CD4-positive, CD25-positive, alpha-beta regulatory T cell (primary cell): ENCODE measurements around the gene SCUBE1. TPM values are rescaled to one million over a fixed set of nuclear protein-coding genes. Genes with fewer than 3 reads are reported as not detected.
A peak's percentile ranks its signal among the peaks of the same experiment; 100 is the strongest.

Source experiments
- ATAC-seq, 2 donors: fragments of 150-1000 bp; cut with Tn5 transposase; one replicate each; pipeline ENCODE4 v1.10.0; 2021; ENCODE audit warnings: low read depth in 2 of 2, moderate number of reproducible peaks in 2 of 2, moderate library complexity in 1 of 2
- DNase-seq, 3 donors: peaks; one replicate each; pipeline versions ENCODE4 v3.0.0 to v3.0.0-alpha.2; 2012 to 2022; ENCODE audit warnings: mixed read lengths in 1 of 3
- H3K27ac ChIP-seq: one replicate; pipeline ENCODE4 v1.7.0; 2013; ENCODE audit warnings: mild to moderate bottlenecking, low read length; ENCODE audit not compliant: insufficient read depth, poor library complexity, severe bottlenecking
- H3K27me3 ChIP-seq: one replicate; pipeline ENCODE4 v1.7.0; 2013; ENCODE audit warnings: low read length; ENCODE audit not compliant: control insufficient read depth, insufficient read depth
- H3K36me3 ChIP-seq: one replicate; pipeline ENCODE4 v1.7.0; 2013; ENCODE audit warnings: mild to moderate bottlenecking, low read length, moderate library complexity; ENCODE audit not compliant: control insufficient read depth, insufficient read depth
- H3K4me1 ChIP-seq: 2 replicates; pipeline ENCODE4 v1.7.0; 2013; ENCODE audit warnings: mild to moderate bottlenecking, low read length; ENCODE audit not compliant: insufficient read depth, control insufficient read depth, poor library complexity, severe bottlenecking
- H3K4me3 ChIP-seq: one replicate; pipeline ENCODE4 v1.7.0; 2013; ENCODE audit warnings: low read depth, mild to moderate bottlenecking, low read length, moderate library complexity
- H3K9me3 ChIP-seq, 2 experiments: 1 replicate in 1 of 2; 2 replicates in 1 of 2; pipeline ENCODE4 v1.7.0; 2013; ENCODE audit warnings: low read length in 2 of 2, mild to moderate bottlenecking in 1 of 2, moderate library complexity in 1 of 2; ENCODE audit not compliant: control insufficient read depth in 2 of 2
- H3K27ac Mint-ChIP-seq, 3 donors: one replicate each; pipeline ENCODE4 v1.8.0; 2020 to 2022; ENCODE audit warnings: mild to moderate bottlenecking in 3 of 3, mixed read lengths in 3 of 3, moderate library complexity in 2 of 3
- H3K27me3 Mint-ChIP-seq: one replicate; pipeline ENCODE4 v1.8.0; 2022; ENCODE audit warnings: mild to moderate bottlenecking, mixed read lengths
- H3K36me3 Mint-ChIP-seq: one replicate; pipeline ENCODE4 v1.8.0; 2020; ENCODE audit warnings: mixed read lengths
- H3K4me1 Mint-ChIP-seq, 4 donors: one replicate each; pipeline ENCODE4 v1.8.0; 2020 to 2022; ENCODE audit warnings: mixed read lengths in 4 of 4, mild to moderate bottlenecking in 1 of 4
- H3K4me3 Mint-ChIP-seq, 4 donors: one replicate each; pipeline ENCODE4 v1.8.0; 2020 to 2022; ENCODE audit warnings: mild to moderate bottlenecking in 4 of 4, mixed read lengths in 4 of 4, moderate library complexity in 3 of 4
- H3K9me3 Mint-ChIP-seq, 7 donors: one replicate each; pipeline ENCODE4 v1.8.0; 2020 to 2022; ENCODE audit warnings: mixed read lengths in 7 of 7, mild to moderate bottlenecking in 3 of 7, moderate library complexity in 2 of 7
- polyA plus RNA-seq, 4 donors: library from polyadenylated mRNA; unstranded; fragments of 300-500 nt; fragmentation: Illumina TruSeq; gene quantifications; one replicate each; pipeline ENCODE4 v1.2.3, GENCODE V29; 2021
- total RNA-seq: library from RNA; stranded (reverse); gene quantifications from one replicate; pipeline ENCODE4 v1.2.3, GENCODE V29; 2022

SCUBE1 gene
- total and polyA plus RNA-seq, 5 donors from 2014 or later: 0.74 TPM; not detected in 4

DNA sequence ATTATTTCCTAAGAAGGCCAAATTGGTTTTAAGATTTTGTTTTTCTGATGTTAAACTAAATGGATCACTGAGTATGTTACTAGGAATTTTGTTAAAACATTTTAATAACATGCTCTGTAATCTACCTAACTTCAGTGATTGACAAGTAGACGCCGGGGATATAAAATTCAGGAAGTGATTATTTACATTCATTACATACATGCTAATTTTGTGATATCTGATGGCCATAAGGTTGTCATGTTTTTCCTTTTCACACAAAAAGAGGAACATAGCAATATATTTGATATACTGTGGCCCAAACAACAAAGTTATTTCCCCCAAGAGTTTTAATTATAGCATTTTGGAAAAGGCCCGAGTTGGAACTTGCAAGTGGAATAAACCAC lies 12.1 kb downstream of the SCUBE1 start:
- no peaks in the 10 kb centered on the region for H3K9me3 Mint-ChIP-seq

GRCh38 chr22:43330178-43331068 lies 12.7 kb downstream of the SCUBE1 start:
- H3K27ac Mint-ChIP-seq: no peak overlapping the region
- Histone ChIP-seq H3K27ac (no peak overlapping the region), H3K4me3 (no peak overlapping the region), H3K4me1 (no peaks in the 10 kb centered on the region), H3K27me3 (no peaks in the 10 kb centered on the region), H3K36me3 (no peaks in the 10 kb centered on the region), H3K9me3 (no peaks in the 10 kb centered on the region)
- ATAC-seq (no peak), DNase-seq (no peak)
- peaks cover 0 to 1% (median 0%) of the 10 kb centered on the region in 4 donors for H3K4me1 Mint-ChIP-seq
- no peaks in the 10 kb centered on the region for H3K9me3 Mint-ChIP-seq
- peaks cover 13% of the 10 kb centered on the region for H3K27me3 Mint-ChIP-seq
- no peak overlapping the region for H3K4me3 Mint-ChIP-seq
- no peaks in the 10 kb centered on the region for H3K36me3 Mint-ChIP-seq

More for the DNA sequence above, 12.1 kb downstream of the SCUBE1 start:
- Histone ChIP-seq H3K4me1 (no peaks in the 10 kb centered on the region), H3K27ac (no peak overlapping the region), H3K4me3 (no peak overlapping the region), H3K9me3 (no peaks in the 10 kb centered on the region), H3K27me3 (peaks cover 2% of the 10 kb centered on the region), H3K36me3 (no peaks in the 10 kb centered on the region)
- Mint-ChIP-seq H3K27ac (no peak overlapping the region), H3K36me3 (no peaks in the 10 kb centered on the region), H3K27me3 (peaks cover 13% of the 10 kb centered on the region), H3K4me1 (peaks cover 0 to 1% (median 0%) of the 10 kb centered on the region in 4 donors), H3K4me3 (no peak overlapping the region)
- no peak for DNase-seq
- no peak for ATAC-seq

DNA sequence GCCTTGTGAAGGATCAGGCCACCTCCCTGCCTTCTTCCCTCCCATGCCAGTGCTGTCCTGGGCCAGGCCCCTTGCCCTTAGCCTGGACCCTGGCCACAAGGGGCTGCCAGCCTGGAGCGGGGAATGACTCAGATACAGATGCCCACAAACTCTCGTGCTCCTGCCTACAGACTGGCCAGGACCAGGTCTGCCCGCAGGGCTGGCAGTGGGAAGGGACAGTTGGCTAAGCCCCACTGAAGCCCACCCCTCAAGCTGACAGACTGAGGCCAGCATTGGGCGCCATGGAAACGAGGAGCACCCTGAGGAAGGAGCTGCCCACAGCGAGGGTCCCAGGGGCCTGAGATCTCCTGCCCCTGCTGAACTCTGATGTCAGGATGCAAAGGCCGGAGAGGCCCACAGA lies 14.1 kb downstream of the SCUBE1 start:
- no peak overlapping the region for H3K4me3 ChIP-seq
- peaks cover 0 to 1% (median 0%) of the 10 kb centered on the region in 4 donors for H3K4me1 Mint-ChIP-seq
- no peaks in the 10 kb centered on the region for H3K9me3 Mint-ChIP-seq
- no peak overlapping the region for H3K27ac Mint-ChIP-seq
- no peak overlapping the region for H3K27ac ChIP-seq
- no peak for ATAC-seq
- no peak overlapping the region for H3K4me3 Mint-ChIP-seq
- no peaks in the 10 kb centered on the region for H3K36me3 ChIP-seq
- no peak for DNase-seq
- H3K27me3 ChIP-seq: peaks cover 2% of the 10 kb centered on the region
- H3K9me3 ChIP-seq: no peaks in the 10 kb centered on the region
- H3K27me3 Mint-ChIP-seq: peaks cover 13% of the 10 kb centered on the region
- H3K4me1 ChIP-seq: no peaks in the 10 kb centered on the region
- H3K36me3 Mint-ChIP-seq: no peaks in the 10 kb centered on the region

DNA sequence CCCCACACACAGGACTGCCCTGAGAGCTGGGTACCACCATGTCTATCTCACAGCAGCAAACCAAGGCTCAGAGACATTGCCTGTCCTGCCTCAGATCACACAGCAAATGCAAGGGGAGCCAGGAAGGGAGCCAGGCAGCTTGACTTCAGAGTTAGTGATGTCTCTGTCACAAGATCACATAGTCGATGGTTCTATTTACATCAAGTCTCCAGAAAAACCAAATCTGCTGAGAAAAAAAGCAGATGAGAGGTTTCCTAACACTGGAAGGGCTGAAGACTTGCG lies 16.1 kb downstream of the SCUBE1 start:
- Mint-ChIP-seq H3K27ac (no peak overlapping the region), H3K27me3 (peaks cover 13% of the 10 kb centered on the region), H3K9me3 (no peaks in the 10 kb centered on the region), H3K36me3 (no peaks in the 10 kb centered on the region), H3K4me3 (no peak overlapping the region), H3K4me1 (peaks cover 0 to 1% (median 0%) of the 10 kb centered on the region in 4 donors)
- Histone ChIP-seq H3K4me3 (no peak overlapping the region), H3K36me3 (no peaks in the 10 kb centered on the region), H3K4me1 (no peaks in the 10 kb centered on the region), H3K27ac (no peak overlapping the region), H3K9me3 (no peaks in the 10 kb centered on the region), H3K27me3 (peaks cover 4% of the 10 kb centered on the region)
- DNase-seq (no peak), ATAC-seq (no peak)

DNA sequence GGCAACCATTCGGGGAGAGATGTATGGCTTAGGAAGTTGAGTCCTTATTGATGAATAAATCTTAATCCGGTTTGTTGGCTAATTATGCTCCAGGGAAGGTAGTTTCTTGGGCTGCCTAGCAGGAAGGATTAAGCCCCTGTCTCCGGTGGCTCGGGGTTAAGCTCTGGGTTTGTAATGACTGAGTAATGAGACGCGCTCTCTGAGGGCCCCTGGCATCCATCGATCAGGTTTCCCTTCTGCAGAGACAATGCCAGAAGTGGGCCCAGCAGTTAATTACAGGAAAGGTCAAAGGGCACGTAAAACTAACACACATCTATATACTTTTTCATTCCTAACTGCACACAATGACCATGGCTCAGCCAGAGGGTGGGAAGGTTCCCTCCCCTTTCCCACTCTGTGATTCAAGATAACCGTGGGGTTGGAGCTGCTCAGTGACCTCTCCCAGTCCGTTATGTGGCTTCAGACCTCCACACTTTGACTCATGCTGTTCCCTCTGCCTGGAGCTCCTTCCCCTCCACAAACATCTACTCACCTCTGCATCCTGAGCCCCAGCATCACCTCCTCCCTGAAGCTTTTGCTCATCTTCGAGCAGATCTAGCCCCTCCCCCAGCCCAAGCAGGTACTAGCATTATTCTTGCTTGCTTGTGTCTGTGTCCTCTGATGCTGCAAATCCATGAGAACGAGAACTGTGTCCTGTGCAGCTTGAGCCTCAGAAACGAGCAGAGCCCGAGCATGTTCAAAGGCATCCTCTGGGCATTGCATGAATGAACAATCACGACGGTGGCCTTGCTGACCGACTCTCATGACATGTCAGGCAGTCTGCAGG lies 16.6 kb downstream of the SCUBE1 start:
- DNase-seq: no peak
- Mint-ChIP-seq H3K4me1 (peaks cover 0 to 1% (median 0%) of the 10 kb centered on the region in 4 donors), H3K36me3 (no peaks in the 10 kb centered on the region), H3K9me3 (no peaks in the 10 kb centered on the region), H3K27ac (no peak overlapping the region), H3K27me3 (peaks cover 10% of the 10 kb centered on the region), H3K4me3 (no peak overlapping the region)
- H3K36me3 ChIP-seq: no peaks in the 10 kb centered on the region
- no peak overlapping the region for H3K27ac ChIP-seq
- H3K4me3 ChIP-seq: no peak overlapping the region
- H3K4me1 ChIP-seq: no peaks in the 10 kb centered on the region
- no peak for ATAC-seq
- H3K9me3 ChIP-seq: no peaks in the 10 kb centered on the region
- peaks cover 4% of the 10 kb centered on the region for H3K27me3 ChIP-seq

GRCh38 chr22:43325176-43325575 lies 18.0 kb downstream of the SCUBE1 start:
- no peaks in the 10 kb centered on the region for H3K36me3 ChIP-seq
- no peaks in the 10 kb centered on the region for H3K36me3 Mint-ChIP-seq
- H3K27ac ChIP-seq: no peak overlapping the region
- peaks cover 0 to under 1% (median 0%) of the 10 kb centered on the region in 4 donors for H3K4me1 Mint-ChIP-seq
- H3K27me3 Mint-ChIP-seq: peaks cover 5% of the 10 kb centered on the region
- no peaks in the 10 kb centered on the region for H3K4me1 ChIP-seq
- peaks cover 4% of the 10 kb centered on the region for H3K27me3 ChIP-seq
- no peaks in the 10 kb centered on the region for H3K9me3 ChIP-seq
- H3K4me3 ChIP-seq: no peak overlapping the region
- H3K4me3 Mint-ChIP-seq: no peak overlapping the region
- no peaks in the 10 kb centered on the region for H3K9me3 Mint-ChIP-seq
- H3K27ac Mint-ChIP-seq: no peak overlapping the region
- DNase-seq (no peak), ATAC-seq (no peak)

DNA sequence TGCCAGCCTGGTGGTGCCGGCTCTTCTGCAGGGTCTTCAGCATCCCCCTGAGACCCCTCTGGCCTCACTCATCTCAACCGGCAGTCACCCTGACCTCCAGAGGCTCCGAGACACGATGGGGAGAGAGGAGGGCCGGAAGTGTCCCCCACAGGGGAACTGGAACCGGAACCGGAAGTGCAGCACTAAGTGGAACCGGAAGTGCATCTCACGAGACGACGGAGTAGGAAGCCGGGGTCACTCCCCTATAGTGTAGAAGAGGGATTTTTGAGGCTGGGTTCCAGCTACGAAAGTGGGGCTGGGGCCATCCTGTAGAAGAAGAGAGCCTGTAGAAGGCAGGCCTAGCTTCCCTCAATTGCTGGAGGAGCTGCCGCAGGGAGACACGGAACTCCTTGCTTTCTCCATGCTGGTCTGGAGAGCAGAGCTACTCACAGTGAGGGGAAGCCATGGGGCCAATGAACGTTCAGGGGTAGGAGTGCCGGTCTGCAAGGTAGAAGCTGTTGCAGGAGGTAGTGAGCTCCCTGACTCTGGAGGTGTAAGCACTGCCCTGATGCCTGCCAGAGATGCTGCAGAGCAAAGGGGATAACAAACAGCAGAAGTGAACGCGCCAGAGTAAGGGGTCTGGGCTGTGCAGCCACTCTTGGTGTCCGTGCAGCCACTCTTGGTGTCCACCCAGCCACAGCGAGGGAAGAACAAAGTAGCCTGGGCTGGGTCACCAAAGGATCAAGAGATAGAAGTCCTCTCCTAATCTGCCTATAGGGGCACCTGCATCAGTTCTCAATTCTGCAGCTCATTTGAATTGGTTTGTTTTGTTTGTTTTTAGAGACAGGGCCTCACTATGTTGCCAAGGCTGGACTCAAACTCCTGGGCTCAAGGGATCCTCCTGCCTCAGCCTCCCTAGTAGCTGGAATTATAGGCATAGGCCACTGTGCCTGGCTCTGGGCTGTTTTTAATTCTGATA lies 21.9 kb downstream of the SCUBE1 start:
- H3K27ac Mint-ChIP-seq: no peak overlapping the region
- ATAC-seq (no peak), DNase-seq (peak in 1 of 3 donors; percentile 8)
- H3K9me3 Mint-ChIP-seq: no peaks in the 10 kb centered on the region
- no peaks in the 10 kb centered on the region for H3K4me1 ChIP-seq
- no peaks in the 10 kb centered on the region for H3K36me3 Mint-ChIP-seq
- H3K4me1 Mint-ChIP-seq: no peaks in the 10 kb centered on the region
- H3K9me3 ChIP-seq: no peaks in the 10 kb centered on the region
- H3K27me3 ChIP-seq: peaks cover 6% of the 10 kb centered on the region
- no peaks in the 10 kb centered on the region for H3K36me3 ChIP-seq
- H3K4me3 Mint-ChIP-seq: no peak overlapping the region
- no peak overlapping the region for H3K27ac ChIP-seq
- no peak overlapping the region for H3K4me3 ChIP-seq
- peaks cover 4% of the 10 kb centered on the region for H3K27me3 Mint-ChIP-seq
